Breast epithelium (tissue), 4 donors: ENCODE data around the gene MTUS2. TPM values are rescaled to one million over a fixed set of nuclear protein-coding genes. Genes with fewer than 3 reads are reported as not detected.

ENCODE experiments used
- DNase-seq, 2 donors: peaks; one replicate each; pipeline ENCODE4 v3.0.0-alpha.2; 2019; ENCODE audit warnings: low spot score in 2 of 2
- H3K27ac ChIP-seq, 2 donors: fragments of 200-600 bp; sonication (generic) in 1 of 2; one replicate each; pipeline ENCODE4 v1.5.1; 2016 to 2019; ENCODE audit warnings: mild to moderate bottlenecking in 1 of 2
- H3K27me3 ChIP-seq, 2 donors: fragments of 200-600 bp; sonication (generic) in 1 of 2; one replicate each; pipeline versions ENCODE4 v1.5.1 to v1.6.0; 2017 to 2019; ENCODE audit warnings: control low read depth in 1 of 2, mild to moderate bottlenecking in 1 of 2
- H3K36me3 ChIP-seq: fragments of 200-600 bp; one replicate; pipeline ENCODE4 v1.5.1; 2019
- H3K4me1 ChIP-seq, 2 donors: fragments of 200-600 bp; sonication (generic); one replicate each; pipeline ENCODE4 v1.5.1; 2016 to 2019; ENCODE audit warnings: control low read depth in 1 of 2
- H3K4me3 ChIP-seq, 3 donors: fragments of 200-600 bp; sonication (generic); 1 replicate in 2 of 3; 2 replicates in 1 of 3; pipeline ENCODE4 v1.5.1; 2016 to 2019; ENCODE audit warnings: mild to moderate bottlenecking in 3 of 3, moderate library complexity in 2 of 3
- H3K9me3 ChIP-seq, 2 donors: fragments of 200-600 bp; sonication (generic) in 1 of 2; one replicate each; pipeline ENCODE4 v1.5.1; 2016 to 2019; ENCODE audit warnings: control low read depth in 1 of 2
- POLR2A ChIP-seq: fragments of 450-650 bp; IDR thresholded peaks from one replicate; pipeline ENCODE4 v1.6.1; 2016; ENCODE audit warnings: antibody characterized with exemption, mild to moderate bottlenecking, moderate library complexity
- POLR2AphosphoS5 ChIP-seq, 3 donors: sonication (generic); formaldehyde crosslinking; IDR thresholded peaks; one replicate each; pipeline ENCODE4 v1.6.1; 2017; ENCODE audit warnings: antibody characterized with exemption in 3 of 3
- intact Hi-C: fragments of 100-400 bp; cut with DNase I; formaldehyde crosslinking; loops from one replicate; pipeline ENCODE4 v1.15.1; 2023; ENCODE audit warnings: low total_unique reads
- total RNA-seq, 3 donors: library from RNA; depleted of rRNA; stranded (reverse); fragments of >200 nt; gene quantifications; one replicate each; pipeline ENCODE4 v1.1.0, GENCODE V29; 2016
- TF ChIP-seq, protein P1 (sequence below), 3 donors: fragments of 450-650 bp; IDR thresholded peaks; one replicate each; pipeline ENCODE4 v1.5.1; 2016 to 2017; ENCODE audit warnings: antibody characterized with exemption in 3 of 3, mild to moderate bottlenecking in 3 of 3, moderate library complexity in 3 of 3

Gene MTUS2
- total RNA-seq, 3 donors from 2014 or later: under 0.01 to 1.0 TPM; not detected in 1

DNA sequence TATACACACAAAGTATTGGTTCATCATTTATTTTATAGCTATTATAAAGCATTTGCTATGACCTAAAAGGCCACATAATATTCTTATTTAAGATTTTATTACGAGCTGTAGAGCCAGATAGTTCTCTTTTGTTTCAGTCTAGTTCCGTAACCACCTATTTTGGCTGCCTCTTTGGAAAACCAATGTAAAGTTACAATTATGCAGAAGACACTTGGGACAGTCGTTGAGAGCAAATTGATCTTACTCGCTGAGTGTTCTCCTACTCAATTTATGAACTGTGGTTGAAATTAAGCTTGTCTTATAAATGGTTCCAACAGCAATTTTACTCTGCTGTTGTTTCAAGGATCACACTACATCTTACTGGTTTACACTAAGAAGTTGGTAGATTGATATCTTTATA is 653.0 kb downstream of the MTUS2 start:
- TF ChIP-seq, protein P1, sequence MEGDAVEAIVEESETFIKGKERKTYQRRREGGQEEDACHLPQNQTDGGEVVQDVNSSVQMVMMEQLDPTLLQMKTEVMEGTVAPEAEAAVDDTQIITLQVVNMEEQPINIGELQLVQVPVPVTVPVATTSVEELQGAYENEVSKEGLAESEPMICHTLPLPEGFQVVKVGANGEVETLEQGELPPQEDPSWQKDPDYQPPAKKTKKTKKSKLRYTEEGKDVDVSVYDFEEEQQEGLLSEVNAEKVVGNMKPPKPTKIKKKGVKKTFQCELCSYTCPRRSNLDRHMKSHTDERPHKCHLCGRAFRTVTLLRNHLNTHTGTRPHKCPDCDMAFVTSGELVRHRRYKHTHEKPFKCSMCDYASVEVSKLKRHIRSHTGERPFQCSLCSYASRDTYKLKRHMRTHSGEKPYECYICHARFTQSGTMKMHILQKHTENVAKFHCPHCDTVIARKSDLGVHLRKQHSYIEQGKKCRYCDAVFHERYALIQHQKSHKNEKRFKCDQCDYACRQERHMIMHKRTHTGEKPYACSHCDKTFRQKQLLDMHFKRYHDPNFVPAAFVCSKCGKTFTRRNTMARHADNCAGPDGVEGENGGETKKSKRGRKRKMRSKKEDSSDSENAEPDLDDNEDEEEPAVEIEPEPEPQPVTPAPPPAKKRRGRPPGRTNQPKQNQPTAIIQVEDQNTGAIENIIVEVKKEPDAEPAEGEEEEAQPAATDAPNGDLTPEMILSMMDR (IDR thresholded peaks at IDR 0.05): no peak
- TF ChIP-seq POLR2A (no peak), POLR2AphosphoS5 (IDR thresholded peaks at IDR 0.05) (no peak)
- Histone ChIP-seq H3K36me3 (no peaks in the 10 kb centered on the region), H3K4me3 (no peak overlapping the region), H3K27me3 (no peaks in the 10 kb centered on the region), H3K9me3 (no peaks in the 10 kb centered on the region), H3K4me1 (no peaks in the 10 kb centered on the region), H3K27ac (no peak overlapping the region)
- intact Hi-C loops: no loop called here
- DNase-seq: no peak

DNA sequence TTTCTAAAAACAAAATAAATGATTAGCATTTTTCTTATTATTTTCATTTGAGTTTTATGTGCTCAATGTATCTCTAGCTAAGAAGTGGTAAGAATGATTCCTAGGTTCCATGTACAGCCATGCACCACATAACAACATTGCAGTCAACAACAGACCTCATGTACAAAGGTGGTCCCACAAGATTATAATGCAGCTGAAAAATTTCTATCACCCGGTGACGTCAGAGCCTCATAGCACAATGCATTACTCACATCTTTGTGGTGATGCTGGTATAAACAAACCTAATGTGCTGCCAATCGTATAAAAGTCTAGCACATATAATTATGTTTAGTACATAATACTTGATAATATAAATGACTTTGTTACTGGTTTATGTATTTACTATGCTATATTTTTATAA is 654.9 kb downstream of the MTUS2 start:
- TF ChIP-seq POLR2A: no peak
- TF ChIP-seq POLR2AphosphoS5 (IDR thresholded peaks at IDR 0.05): no peak

DNA sequence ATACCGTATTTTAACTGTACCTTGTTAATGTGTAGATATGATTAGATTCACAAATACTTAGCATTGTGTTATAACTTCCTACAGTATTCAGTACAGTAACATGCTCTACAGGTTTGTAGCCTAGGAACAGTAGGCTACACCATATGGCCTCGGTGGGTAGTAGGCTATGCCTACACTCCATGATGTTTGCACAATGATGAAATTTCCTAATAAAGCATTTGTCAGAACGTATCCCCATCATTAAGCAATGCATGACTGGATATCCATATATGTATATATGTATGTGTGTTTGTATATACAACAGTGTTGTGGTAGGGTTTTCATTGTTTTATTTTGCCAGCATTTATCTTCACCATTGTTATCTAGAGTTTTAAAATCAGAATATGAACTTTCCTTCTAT is 655.9 kb downstream of the MTUS2 start:
- Histone ChIP-seq H3K27me3 (no peaks in the 10 kb centered on the region), H3K4me1 (no peaks in the 10 kb centered on the region), H3K27ac (no peak overlapping the region), H3K36me3 (no peaks in the 10 kb centered on the region), H3K9me3 (no peaks in the 10 kb centered on the region), H3K4me3 (no peak overlapping the region)
- TF ChIP-seq, protein P1 (IDR thresholded peaks at IDR 0.05): no peak
- TF ChIP-seq POLR2A: no peak
- no peak for TF ChIP-seq POLR2AphosphoS5 (IDR thresholded peaks at IDR 0.05)
- intact Hi-C loops: no loop called here
- DNase-seq: no peak

More for the DNA sequence above, 654.9 kb downstream of the MTUS2 start:
- DNase-seq: no peak
- Histone ChIP-seq H3K4me1 (no peaks in the 10 kb centered on the region), H3K27ac (no peak overlapping the region), H3K4me3 (no peak overlapping the region), H3K9me3 (no peaks in the 10 kb centered on the region), H3K36me3 (no peaks in the 10 kb centered on the region), H3K27me3 (no peaks in the 10 kb centered on the region)
- intact Hi-C loops: no loop called here

DNA sequence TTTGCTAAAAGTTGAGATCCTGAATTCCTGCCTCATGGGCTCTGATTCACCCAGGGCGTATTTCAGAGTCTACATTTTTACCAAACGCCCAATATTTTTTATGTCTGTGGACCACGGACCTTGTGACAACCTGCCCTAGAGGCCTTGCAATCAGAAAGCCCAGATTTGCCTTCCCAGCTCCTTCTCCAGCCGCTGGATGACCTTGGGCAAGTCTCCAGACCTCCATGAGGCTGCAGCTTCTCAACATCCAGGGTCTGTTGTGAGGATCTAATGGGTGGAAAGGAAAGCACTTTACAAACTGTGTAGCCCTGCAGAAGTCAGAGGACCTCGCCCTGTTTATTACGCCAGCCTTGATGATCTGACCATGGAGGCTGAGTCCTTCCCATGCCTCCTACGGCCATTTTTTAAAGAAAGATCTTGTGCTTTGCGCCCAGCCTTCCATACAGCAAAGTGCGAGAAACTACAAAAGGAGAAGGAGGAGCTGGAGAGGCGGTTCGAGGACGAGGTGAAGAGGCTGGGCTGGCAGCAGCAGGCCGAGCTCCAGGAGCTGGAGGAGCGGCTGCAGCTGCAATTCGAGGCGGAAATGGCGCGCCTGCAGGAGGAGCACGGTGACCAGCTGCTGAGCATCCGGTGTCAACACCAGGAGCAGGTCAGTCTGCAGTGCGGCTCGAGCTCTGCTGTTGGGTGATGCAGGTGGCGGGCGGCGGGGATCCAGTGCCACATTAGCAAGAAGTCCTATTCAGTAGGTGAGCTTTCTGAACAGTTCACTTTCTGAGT is 659.8 kb downstream of the MTUS2 start:
- intact Hi-C loops: no loop called here
- TF ChIP-seq POLR2AphosphoS5 (IDR thresholded peaks at IDR 0.05): no peak
- no peak for TF ChIP-seq POLR2A
- TF ChIP-seq, protein P1 (IDR thresholded peaks at IDR 0.05): no peak
- Histone ChIP-seq H3K27ac (no peak overlapping the region), H3K4me3 (no peak overlapping the region), H3K36me3 (no peaks in the 10 kb centered on the region), H3K27me3 (no peaks in the 10 kb centered on the region), H3K9me3 (no peaks in the 10 kb centered on the region), H3K4me1 (no peaks in the 10 kb centered on the region)
- DNase-seq: no peak

DNA sequence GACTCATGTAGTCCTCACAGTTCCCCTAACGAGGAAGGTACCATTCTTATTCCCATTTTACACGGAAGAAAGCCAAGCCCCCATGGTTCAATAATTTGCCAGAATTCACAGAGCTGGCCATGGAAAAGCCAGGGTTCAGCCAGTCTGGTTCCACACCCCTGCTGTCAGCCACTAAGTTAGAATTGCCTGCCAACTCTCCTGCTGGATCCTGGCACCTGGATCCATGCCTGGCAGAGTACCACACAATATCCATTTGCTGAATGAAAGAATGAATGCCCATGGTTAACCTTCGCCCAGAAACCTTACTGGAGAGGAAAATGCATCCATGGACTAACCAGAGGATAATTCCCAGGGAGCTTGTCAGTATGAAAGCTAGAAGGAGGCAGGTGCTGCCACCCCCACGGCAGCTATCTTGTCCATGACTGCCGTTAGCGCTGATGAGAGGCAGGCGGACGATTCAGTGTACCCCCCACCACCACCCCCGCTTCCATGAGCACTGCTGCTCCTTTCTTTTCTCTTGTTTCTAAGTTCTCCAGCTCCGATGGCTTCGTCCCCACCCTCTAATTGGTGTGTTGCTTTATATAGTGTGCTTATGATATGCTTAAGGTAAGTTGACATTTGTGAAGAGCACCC is 660.9 kb downstream of the MTUS2 start:
- no peaks in the 10 kb centered on the region for H3K4me1 ChIP-seq
- no peaks in the 10 kb centered on the region for H3K36me3 ChIP-seq
- TF ChIP-seq POLR2A (no peak), POLR2AphosphoS5 (IDR thresholded peaks at IDR 0.05) (no peak)
- TF ChIP-seq, protein P1 (IDR thresholded peaks at IDR 0.05): no peak
- no peaks in the 10 kb centered on the region for H3K27me3 ChIP-seq
- H3K27ac ChIP-seq: no peak overlapping the region
- DNase-seq: no peak
- no peaks in the 10 kb centered on the region for H3K9me3 ChIP-seq
- intact Hi-C loops: no loop called here
- no peak overlapping the region for H3K4me3 ChIP-seq
